Measurements from ENCODE around the gene TFAP2B. TPM values are rescaled to one million over a fixed set of nuclear protein-coding genes. Genes with fewer than 3 reads are reported as not detected.

The TFAP2B gene
- total and polyA plus RNA-seq, 7 donors = not detected

GRCh38 chr6:50816115-50816675, 2.5 kb upstream of the TFAP2B start:
- WGBS, 3 donors = 0 to 1% (median 1%) methylated on average over 14 of the region's 14 CpGs
- H3K4me3 ChIP-seq = peak overlapping the region; percentile 59
- intact Hi-C loops (cut with DNase I) = loop anchor here (5.0 to 10.0 kb wide), 4 partner anchors 539 to 1206 kb away; no protein-coding TSS in a partner anchor
- peak; percentile 56 to 72 for DNase-seq
- peak in 2 of 4 donors; percentile 55 to 81 for ATAC-seq
- no peak overlapping the region for H3K27ac ChIP-seq
- H3K4me1 ChIP-seq = peaks cover 4% of the 10 kb centered on the region
- peaks cover 10 to 70% (median 14%) of the 10 kb centered on the region in 3 donors for H3K27me3 ChIP-seq (ENCODE audit: insufficient read depth in 3 of 3, low read length in 2 of 3)
- peak; percentile 81 for TF ChIP-seq CTCF (IDR thresholded peaks at IDR 0.05)
- no peaks in the 10 kb centered on the region for H3K36me3 ChIP-seq (ENCODE audit: insufficient read depth in 1 of 2, low read depth in 1 of 2)
- H3K9me3 ChIP-seq = no peaks in the 10 kb centered on the region

DNA sequence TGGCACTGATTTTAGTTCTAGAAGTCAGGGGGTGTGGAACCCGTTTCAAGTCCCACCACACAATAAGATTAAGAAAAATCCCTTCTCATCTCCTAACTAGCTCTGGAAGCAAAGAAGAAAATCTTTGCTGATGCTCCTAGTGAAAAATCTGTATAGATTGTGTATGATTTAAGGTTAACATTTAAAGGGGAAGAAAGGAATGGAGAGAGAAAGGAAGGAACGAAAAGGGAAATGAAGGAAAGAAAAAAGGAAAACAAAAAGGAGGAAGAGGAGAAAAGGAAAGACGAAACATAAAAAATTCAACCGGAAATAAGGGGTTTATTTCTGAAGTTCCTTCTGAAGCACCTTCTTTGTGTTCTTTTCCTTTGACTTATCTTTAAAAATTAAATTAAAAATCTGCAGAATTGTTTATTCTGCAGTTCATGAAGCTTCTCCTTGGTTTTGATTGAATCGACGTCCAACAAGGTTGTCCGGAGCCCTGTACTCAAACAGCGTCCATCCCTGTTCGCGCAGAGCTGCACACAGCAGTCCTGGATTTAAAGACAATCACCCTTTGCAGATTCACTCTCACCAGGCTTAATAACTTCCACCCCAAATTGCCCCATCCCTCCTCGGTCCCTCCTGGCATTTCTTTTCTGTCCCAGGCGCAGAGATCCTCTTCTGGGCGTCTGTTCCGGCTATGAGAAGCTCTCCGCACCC, 1.6 kb upstream of the TFAP2B start:
- H3K27ac ChIP-seq = no peak overlapping the region
- H3K4me1 ChIP-seq = peaks cover 4% of the 10 kb centered on the region
- intact Hi-C loops (cut with DNase I) = loop anchor here (5.0 to 10.0 kb wide), 4 partner anchors 538 to 1205 kb away; no protein-coding TSS in a partner anchor
- WGBS, 3 donors = 14 to 22% (median 21%) methylated on average over 15 of the region's 15 CpGs
- DNase-seq (no peak), ATAC-seq (no peak)
- H3K9me3 ChIP-seq = no peaks in the 10 kb centered on the region
- peaks cover 14 to 79% (median 17%) of the 10 kb centered on the region in 3 donors for H3K27me3 ChIP-seq (ENCODE audit: insufficient read depth in 3 of 3, low read length in 2 of 3)
- no peak overlapping the region for H3K4me3 ChIP-seq
- no peak for TF ChIP-seq CTCF (IDR thresholded peaks at IDR 0.05)
- no peaks in the 10 kb centered on the region for H3K36me3 ChIP-seq (ENCODE audit: insufficient read depth in 1 of 2, low read depth in 1 of 2)

DNA sequence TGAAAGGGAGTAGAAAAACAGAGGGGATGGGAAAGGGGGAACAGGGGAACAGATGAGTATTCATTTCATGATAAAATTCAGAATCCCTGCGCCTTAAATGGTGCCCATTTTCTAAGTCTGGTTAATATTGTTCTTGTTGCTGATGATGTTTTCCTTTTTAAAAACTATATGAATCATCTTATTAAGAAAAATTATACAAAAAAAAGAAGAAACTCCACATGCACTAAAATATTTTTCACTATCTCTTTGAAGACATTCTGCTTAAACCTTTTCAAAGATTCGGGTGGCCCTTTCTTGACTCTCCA, 1.1 kb upstream of the TFAP2B start:
- no peak for ATAC-seq
- intact Hi-C loops (cut with DNase I) = loop anchor here (5.0 to 10.0 kb wide), 4 partner anchors 537 to 1205 kb away; no protein-coding TSS in a partner anchor
- Histone ChIP-seq H3K36me3 (ENCODE audit: insufficient read depth in 1 of 2, low read depth in 1 of 2) (no peaks in the 10 kb centered on the region), H3K4me3 (no peak overlapping the region), H3K27ac (no peak overlapping the region), H3K27me3 (ENCODE audit: insufficient read depth in 3 of 3, low read length in 2 of 3) (peaks cover 14 to 84% (median 17%) of the 10 kb centered on the region in 3 donors), H3K9me3 (no peaks in the 10 kb centered on the region), H3K4me1 (peaks cover 4% of the 10 kb centered on the region)
- DNase-seq = no peak
- TF ChIP-seq CTCF (IDR thresholded peaks at IDR 0.05) = no peak
- 42 to 55% (median 46%) methylated on average over 2 of the region's 2 CpGs for WGBS, 3 donors

- no peak overlapping the region for H3K27ac ChIP-seq
- ATAC-seq (no peak), DNase-seq (no peak)
- no peak for TF ChIP-seq CTCF (IDR thresholded peaks at IDR 0.05)
- 18 to 20% (median 20%) methylated on average over 6 of the region's 6 CpGs for WGBS, 3 donors
- no peaks in the 10 kb centered on the region for H3K36me3 ChIP-seq (ENCODE audit: insufficient read depth in 1 of 2, low read depth in 1 of 2)
- intact Hi-C loops (cut with DNase I) = loop anchor here (5.0 to 10.0 kb wide), 4 partner anchors 537 to 1204 kb away; no protein-coding TSS in a partner anchor
- no peak overlapping the region for H3K4me3 ChIP-seq
- H3K4me1 ChIP-seq = peaks cover 4% of the 10 kb centered on the region
- H3K9me3 ChIP-seq = no peaks in the 10 kb centered on the region
- H3K27me3 ChIP-seq (ENCODE audit: insufficient read depth in 3 of 3, low read length in 2 of 3) = peaks cover 14 to 88% (median 19%) of the 10 kb centered on the region in 3 donors
These were observed 651 bp upstream of the TFAP2B start for GRCh38 chr6:50818020-50818419.

All from psoas muscle (tissue), 8 donors.